SHP77 treated with DMSO at 0.1 percent for 48 hours (cell line): ENCODE results near the gene ATP6V0A1.
A peak's percentile ranks its signal among the peaks of the same experiment; 100 is the strongest.
"Not testable (repeated sequence)": the region's sequence is repeated elsewhere in the genome, so short reads cannot be mapped to it uniquely, and the experiment has no call there.

Experiments
- DNase-seq: peaks from one replicate; lab custom pipeline; 2025; lab: John Stamatoyannopoulos, UW

The ATP6V0A1 gene

GRCh38 chr17:42438600-42439567 lies 19.8 kb upstream of the ATP6V0A1 start:
- no peak for DNase-seq

- no peak for DNase-seq
These were observed 17.1 kb upstream of the ATP6V0A1 start for GRCh38 chr17:42441371-42442195.

DNA sequence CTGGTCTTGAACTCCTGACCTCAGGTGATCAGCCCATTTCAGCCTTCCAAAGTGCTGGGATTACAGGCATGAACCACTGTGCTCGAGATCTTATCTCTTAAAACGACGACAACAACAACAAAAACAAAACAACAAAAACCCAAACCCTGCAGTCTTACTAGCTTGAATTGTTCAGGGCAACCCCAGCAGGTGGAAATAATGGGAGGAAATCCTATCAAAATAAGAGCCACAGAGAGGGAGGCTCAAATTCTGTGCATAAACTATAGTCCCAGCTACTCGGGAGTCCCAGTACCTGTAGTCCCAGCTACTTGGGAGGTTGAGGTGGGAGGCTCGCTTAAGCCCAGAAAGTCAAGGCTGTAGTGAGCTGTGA lies 16.5 kb upstream of the ATP6V0A1 start:
- no peak for DNase-seq

DNA sequence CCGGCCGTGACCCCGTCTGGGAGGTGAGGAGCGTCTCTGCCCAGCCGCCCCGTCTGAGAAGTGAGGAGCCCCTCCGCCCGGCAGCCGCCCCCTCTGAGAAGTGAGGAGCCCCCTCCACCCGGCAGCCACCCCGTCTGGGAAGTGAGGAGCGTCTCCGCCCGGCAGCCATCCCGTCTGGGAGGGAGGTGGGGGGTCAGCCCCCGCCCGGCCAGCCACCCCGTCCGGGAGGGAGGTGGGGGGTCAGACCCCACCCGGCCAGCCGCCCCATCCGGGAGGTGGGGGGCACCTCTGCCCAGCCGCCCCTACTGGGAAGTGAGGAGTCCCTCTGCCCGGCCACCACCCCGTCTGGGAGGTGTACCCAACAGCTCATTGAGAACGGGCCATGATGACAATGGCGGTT lies 9.5 kb upstream of the ATP6V0A1 start:
- DNase-seq: not testable (repeated sequence)

DNA sequence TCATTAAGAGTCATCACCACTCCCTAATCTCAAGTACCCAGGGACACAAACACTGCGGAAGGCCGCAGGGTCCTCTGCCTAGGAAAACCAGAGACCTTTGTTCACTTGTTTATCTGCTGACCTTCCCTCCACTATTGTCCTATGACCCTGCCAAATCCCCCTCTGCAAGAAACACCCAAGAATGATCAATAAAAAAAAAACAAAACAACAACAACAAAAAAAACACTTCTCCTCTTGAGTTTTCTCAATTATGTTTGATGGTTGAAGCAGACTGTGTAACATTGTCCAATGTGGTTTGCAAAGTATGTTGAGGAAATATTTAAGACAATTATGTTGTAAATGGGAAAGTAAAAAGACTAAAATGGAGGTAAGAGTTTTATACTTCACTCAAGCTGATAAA lies 8.8 kb upstream of the ATP6V0A1 start:
- DNase-seq: not testable (repeated sequence)

DNA sequence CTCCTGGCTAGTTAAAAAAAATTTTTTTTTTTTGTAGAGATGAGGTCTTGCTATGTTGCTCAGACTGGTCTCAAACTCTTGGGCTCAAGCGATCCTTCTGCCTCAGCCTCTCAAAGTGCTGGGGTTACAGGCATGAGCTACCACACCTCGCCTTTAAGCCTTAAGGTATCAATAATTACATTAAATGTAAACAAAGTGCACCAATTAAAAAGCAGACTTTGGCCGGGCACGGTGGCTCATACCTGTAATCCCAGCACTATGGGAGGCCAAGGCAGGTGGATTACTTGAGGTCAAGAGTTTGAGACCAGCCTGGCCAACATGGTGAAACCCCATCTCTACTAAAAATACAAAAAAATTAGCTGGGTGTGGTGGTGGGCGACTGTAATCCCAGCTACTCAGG lies 7.4 kb upstream of the ATP6V0A1 start:
- DNase-seq: not testable (repeated sequence)

GRCh38 chr17:42453439-42453838 lies 5.2 kb upstream of the ATP6V0A1 start:
- no peak for DNase-seq

- DNase-seq: not testable (repeated sequence)
These were observed 3.7 kb upstream of the ATP6V0A1 start for GRCh38 chr17:42454987-42455386.

DNA sequence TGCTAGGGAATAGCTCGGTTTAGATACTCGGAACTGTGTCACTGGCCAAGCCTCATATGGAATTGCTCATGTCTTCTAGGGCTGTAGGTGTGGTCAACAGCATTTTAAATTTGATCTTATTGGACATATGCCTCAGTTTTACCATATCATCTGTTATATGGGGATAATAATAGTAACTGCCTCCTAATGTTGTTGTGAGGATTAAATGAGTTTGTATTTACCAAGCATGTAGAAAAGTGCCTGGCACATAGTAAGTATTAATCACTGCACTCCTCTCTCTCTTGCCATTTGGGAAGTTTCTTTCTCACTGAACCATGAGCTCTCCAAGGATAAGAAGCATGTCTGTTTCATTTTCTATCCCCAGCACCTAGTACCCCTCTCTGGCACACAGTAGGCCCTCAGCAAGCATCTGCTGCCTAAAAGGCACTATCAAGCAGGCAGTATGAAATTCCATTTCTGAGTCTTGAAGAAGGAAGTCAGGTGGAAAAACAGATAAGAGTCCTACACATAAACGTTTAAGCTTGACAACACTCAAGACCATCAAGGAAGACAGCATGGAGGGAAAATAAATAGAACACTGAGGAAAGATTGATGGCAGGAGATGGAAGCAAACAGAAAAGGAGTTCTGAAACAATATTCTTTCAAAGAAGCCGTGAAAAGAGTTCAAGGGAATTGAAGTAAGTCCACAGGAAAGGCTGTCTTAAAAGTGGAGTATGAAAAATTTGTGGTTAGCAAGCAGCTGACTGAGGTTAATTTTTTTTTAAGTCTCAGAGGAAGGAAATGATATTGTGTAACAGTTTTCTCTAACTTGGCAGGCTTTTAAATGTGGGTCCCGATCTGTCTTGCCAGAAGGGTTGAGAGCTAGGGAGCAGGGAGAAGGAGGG lies 2.2 kb upstream of the ATP6V0A1 start:
- DNase-seq: no peak

GRCh38 chr17:42457107-42457792 lies 1.4 kb upstream of the ATP6V0A1 start:
- no peak for DNase-seq

DNA sequence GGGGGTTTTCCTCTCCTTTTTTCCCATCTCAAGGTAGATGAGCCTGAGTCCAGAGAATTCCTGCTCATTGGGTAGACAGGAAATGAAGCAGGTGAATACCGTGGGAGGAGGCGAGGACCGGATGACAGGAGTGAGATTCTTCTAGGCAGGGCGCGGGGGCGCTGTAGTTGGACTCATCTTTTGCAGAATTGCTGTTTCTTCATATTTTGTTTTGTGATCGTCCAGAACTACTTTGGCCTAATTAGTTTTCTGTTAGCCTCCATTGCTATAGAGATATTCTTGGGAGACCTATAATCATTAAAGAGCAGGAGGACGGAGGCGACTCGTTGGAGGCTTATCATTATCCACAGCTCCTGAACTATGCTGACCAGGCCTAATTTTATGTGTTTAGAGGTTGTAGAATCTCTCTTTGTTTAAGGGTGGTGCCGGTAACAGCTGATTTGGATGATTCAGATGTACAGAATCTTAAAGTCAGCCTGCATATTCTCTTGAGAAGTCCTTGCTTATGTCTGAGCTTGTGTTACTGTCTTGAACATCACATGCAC lies 650 bp downstream of the ATP6V0A1 start:
- peak; percentile 7 for DNase-seq

DNA sequence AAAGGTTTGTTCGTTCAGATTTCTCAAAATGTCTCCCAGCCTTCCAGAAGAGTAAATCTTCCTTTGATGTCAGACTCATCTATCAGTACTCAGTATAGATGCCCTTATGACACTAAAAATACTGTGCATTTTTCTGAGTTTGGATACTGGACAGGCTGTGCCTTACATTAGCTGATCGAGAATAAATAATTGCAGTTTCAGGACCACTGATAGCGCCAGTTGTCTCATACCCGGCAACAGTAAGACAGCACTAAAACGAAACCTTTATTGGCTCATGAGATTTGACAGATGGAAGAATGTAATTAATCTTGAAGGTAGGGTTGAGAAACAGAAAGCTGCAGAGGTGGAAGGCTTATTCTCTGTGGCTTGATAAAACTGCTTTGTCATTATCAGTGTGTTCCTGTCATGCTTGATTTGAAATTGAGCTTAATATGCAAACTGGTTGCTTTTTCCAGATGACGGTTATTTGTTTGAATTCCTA lies 1.2 kb downstream of the ATP6V0A1 start:
- DNase-seq: no peak

DNA sequence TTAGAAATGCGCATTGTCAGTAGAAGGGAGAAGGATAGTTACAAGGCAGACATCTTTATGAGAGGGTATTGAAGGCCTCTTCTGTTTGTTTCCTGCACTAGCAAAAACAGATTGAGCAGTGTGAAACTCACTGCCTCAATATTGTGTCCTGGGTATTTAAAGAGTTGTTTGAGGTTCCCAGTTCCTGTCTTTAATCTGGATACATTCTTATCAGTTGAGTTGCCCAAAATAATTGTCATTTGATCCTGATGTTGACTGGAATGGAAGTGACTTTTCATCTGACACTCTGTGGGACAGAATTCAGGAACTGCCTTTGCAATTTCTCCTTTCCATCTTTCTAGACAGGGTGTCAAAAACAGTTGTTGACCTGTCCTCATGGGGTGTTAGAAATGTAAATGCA lies 1.7 kb downstream of the ATP6V0A1 start:
- no peak for DNase-seq

GRCh38 chr17:42463976-42464400 lies 5.3 kb downstream of the ATP6V0A1 start:
- no peak for DNase-seq

- no peak for DNase-seq
These were observed 9.2 kb downstream of the ATP6V0A1 start for GRCh38 chr17:42467889-42468288.

DNA sequence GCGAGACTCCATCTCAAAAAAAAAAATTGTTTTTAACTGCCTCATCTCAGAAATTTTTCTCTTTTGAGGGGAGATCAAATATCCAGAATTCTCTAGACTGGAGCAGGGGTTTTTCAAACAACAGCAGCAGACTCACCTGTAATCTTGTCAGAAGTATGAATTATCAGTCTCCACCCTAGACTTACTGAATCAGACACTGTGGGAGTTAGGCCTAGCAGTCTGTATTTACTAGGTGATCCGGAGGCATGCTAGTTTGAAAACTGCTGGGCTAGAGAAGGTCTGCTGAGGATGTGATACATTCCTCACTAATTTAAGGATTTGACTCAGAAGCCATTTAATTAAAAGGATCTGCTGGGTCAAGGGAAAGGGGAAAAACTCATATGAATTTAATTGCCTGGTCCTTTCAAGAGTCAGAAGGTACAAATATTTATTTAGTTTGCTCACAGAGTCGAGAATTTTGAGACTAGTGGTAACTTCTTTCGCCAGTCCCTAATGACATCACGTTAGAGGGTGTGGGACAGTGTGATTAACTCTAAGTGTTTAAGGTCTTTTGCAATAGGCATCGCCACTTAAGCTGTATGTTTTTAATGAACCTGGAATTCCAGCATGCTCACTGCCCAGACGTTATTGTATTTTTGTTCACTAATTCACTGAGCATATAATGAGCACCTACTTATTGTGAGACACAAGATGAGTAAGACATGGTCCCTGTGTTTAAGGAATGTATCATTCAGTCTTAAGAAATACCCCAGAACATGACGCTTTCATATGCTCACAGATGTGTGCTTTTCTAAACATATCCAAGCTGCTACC lies 14.2 kb downstream of the ATP6V0A1 start:
- no peak for DNase-seq

- DNase-seq: no peak
These were observed 15.6 kb downstream of the ATP6V0A1 start for GRCh38 chr17:42474276-42474675.

DNA sequence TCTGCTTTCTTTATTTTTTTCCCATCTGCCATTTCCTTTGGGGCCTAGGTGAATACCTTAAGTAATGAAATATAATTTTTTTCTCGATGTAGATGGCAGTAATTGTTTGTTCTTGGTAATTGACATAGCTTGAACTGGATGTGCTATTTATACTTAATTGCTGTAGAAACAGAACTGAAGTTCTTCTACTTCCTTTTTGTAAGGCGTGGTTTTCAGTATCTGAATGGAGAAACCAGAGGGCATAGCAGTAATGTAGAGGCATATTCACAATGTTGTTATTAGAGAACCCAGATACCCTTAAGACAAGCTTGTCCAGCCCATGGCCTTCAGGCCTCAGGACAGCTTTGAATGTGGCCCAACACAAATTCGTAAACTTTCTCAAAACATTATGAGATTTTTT lies 16.4 kb downstream of the ATP6V0A1 start:
- DNase-seq: no peak

GRCh38 chr17:42475835-42476234 lies 17.2 kb downstream of the ATP6V0A1 start:
- DNase-seq: no peak

DNA sequence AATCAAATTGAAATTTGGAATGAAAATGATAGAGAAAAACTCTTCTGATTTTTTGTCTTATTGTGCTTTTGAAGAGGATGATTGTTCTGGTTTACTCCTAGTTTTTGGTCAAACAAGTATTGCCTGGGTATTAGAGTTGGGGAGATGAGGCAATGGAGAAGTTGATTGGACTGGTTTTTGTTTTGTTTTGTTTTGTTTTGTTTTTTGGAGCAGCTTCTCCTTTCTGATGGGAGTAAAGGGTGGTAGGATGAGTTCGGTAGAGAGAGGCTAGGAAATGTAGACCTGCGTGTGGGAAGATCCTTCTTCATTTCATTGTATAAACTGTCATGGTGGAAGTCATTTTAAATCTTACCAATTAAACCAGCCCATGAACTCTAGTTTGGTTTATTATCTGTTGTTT lies 17.7 kb downstream of the ATP6V0A1 start:
- DNase-seq: no peak
